NCI-H1048 (cell line): Measurements from ENCODE around the gene KIF7.
"Not testable (repeated sequence)": the region's sequence is repeated elsewhere in the genome, so short reads cannot be mapped to it uniquely, and the experiment has no call there.

Experiments used
- DNase-seq: peaks from one replicate; lab custom pipeline; 2025; lab: John Stamatoyannopoulos, UW

The KIF7 gene

DNA sequence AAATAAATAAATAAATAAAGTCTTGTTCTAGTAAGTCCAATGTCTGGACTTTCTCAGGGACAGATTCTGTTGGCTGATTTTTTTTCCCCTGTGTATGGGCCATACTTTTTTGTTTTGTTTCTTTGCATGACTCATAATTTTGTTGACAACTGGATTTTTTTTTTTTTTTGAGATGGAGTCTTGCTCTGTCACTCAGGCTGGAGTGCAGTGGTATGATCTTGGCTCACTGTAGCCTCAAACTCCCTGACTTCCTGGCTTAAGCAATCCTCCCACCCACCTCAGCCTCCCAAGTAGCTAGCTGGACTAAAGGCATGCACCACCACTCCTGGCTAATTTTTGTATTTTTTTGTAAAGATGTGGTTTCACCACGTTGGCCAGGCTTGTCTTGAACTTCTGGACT is 41.1 kb downstream of the KIF7 start:
- no peak for DNase-seq

DNA sequence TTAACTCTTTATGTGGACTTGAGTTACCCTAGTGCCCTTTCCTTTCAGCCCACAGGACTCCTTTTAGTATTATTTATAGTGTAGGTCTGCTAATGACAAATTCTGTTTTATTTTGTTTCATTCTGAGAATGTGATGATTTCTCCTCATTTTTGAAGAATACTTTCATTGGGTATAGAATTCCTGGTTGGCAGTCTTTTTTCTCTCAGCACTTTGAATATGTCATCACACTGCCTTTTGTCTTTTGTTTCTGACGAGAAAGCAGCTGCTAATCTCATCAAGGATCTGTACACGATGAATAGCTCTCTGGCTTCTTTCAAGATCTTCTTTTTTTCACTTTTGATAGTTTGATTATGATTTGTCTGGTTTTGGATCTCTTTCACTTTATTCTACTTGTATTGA is 42.2 kb downstream of the KIF7 start:
- no peak for DNase-seq

DNA sequence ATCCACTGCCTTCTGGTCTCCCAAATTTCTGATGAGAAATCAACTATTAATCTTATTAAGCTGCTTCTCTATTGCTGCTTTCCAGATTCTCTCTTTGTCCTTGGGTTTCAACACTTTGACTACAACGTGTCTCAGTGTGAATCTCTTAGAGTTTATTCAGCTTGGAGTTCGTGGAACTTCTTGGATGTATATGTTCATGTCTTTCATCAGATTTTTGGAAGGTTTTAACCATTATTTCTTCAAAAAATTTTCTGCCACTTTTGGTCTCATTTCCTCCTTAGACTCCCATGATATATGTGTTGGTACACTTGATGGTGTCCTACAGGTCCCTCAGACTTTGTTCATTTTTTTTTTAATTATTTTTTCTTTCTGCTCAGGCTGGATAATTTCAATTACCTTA is 44.0 kb downstream of the KIF7 start:
- no peak for DNase-seq

DNA sequence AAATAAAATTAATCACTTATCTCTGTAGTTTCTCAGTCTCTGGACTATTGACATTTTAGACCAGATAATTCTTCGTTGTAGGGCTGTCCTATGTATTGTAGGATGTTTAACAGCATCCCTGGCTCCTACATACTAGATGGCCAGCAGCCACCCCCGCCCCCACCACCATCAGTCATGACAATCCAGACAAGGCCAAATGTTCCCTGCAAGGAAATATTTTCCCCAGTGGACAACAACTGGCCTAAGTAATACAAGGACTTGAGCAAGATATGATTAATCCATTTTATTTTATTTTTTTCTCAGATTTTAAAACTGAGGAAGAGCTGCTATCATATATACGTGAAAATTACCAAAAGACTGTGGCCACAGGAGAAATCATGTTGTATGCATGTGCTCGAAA is 56.2 kb downstream of the KIF7 start:
- no peak for DNase-seq

DNA sequence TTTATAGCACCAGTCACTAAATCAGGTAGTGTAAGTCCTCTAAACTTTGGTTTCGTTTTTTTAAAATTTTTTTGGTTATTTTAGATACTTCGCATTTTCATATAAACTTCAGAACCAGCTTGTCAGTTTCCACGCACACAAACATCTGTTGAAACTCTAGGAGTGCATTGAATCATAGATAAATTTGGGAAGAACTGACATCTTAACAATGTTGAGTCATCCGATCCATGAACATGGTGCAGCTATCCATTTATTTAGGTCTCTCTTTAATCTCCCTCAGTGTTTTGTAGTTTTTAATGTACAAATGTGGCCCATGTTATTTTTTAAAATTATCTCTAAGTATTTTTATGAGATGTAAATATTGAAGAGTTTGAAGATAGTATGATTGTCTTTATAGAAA is 62.2 kb downstream of the KIF7 start:
- no peak for DNase-seq

DNA sequence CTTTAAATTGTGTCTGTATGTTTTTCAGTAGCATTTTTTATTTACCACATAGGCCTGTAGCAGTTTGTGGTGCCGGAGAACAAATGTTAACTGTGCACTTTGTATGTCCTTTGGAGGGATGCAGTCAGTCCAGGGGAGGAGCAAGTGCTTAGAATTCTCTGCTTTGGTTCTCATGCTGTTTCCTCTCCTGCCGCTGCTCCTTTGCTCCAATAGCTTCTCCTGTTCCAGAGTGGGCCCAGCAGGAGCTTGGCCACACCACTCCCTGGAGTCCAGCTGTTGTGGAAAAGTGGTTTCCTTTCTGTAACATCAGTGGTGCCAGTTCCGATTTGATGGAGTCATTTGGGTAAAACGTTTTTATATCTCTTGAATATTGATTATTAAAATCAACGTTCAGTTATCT is 63.4 kb downstream of the KIF7 start:
- no peak for DNase-seq

DNA sequence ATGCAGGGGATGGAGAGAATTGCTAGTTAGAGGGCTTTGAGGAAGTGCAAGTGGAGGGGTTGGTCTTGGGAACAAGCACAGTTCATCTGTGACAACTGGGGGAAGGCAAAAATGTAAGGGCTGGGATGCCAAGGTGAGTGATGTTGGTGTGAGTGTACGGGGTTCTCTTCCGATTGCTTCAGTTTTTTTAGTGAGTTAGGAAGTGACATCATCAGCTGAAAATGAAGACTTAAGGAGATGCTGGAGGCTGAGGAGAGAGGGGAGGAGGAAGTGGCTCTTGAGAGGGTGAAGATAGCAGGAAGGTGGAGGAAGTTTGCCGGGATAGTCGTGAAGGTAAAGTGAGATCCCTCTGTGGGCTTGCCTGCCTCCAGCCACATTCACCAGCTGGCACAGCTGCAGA is 67.3 kb downstream of the KIF7 start:
- no peak for DNase-seq

DNA sequence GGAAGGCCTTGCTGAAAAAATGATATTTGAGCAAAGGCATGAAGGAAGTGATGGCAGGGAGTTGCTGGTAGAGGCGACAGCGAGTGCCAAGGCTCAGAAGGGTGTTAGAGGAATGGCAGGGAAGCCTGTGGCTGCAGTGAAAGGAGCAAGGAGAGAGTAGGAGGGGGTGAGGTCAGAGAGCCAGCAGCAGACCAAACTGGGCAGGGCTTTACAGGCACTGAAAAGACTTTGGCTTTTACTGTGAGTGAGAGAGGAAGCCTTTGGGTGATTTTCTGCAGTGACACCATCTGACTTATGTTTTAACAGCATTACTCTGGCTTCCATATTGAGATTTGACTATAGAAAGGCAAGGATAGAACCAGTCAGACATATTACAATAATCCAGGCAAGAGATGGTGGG is 68.6 kb downstream of the KIF7 start:
- DNase-seq, result no peak

DNA sequence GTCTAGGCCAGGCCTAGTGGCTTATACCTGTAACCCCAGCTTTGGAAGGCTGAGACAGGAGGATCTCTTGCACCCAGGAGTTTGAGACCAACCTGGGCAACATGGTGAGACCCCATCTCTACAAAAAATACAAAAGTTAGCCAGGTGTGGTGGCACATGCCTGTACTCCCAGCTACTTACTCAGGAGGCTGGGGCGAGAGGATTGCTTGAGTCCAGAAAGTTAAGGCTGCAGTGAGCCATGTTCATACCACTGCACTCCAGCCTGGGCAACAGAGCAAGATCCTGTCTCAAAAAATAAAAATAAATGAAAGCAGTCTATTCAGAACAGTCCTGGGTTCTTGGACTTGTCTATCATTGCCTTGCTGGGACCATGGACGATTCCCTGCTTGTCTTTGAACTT is 74.5 kb downstream of the KIF7 start:
- DNase-seq, result not testable (repeated sequence)

DNA sequence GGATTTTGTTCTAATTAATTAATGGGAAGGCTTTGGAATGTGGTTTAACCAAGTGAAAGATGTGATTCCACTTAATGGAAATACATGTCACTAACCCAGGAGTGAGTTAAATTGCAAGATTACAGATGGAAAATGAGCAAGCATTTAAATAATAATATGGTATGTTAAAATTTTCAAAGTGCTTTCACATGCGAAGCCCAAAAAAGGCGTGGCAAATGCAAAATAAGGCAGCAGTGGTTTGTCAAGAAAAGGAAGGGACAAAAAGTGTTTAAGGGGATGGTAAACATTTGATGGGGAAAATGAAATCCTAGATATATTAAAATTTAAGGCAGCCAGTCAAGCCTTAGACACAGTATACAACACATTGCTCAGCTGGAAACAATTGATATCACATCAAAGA is 77.1 kb downstream of the KIF7 start:
- DNase-seq, result no peak
